CD14-positive monocyte (primary cell): ENCODE measurements around the gene URB1. TPM values are rescaled to one million over a fixed set of nuclear protein-coding genes. Genes with fewer than 3 reads are reported as not detected.

ENCODE experiments used
- DNase-seq, 3 donors: peaks; one replicate each; pipeline ENCODE4 v3.0.0-alpha.2; 2011 to 2022
- H2AFZ ChIP-seq: 2 replicates; pipeline ENCODE4 v1.6.0; 2012; ENCODE audit warnings: mild to moderate bottlenecking, low read depth, low read length, inconsistent platforms; ENCODE audit not compliant: insufficient read depth, poor library complexity, severe bottlenecking
- H3K27ac ChIP-seq, 2 donors: 1 replicate in 1 of 2; 2 replicates in 1 of 2; pipeline ENCODE4 v1.5.1; 2012 to 2013; ENCODE audit warnings: low read length in 2 of 2, control low read depth in 1 of 2, inconsistent platforms in 1 of 2, low read depth in 1 of 2, mild to moderate bottlenecking in 1 of 2
- H3K27me3 ChIP-seq, 2 donors: one replicate each; pipeline versions ENCODE4 v1.6.0 to v1.6.1; 2011 to 2013; ENCODE audit warnings: low read length in 2 of 2; ENCODE audit not compliant: control insufficient read depth in 2 of 2, insufficient read depth in 2 of 2
- H3K36me3 ChIP-seq, 2 donors: replicated peaks in 1 of 2; 1 replicate in 1 of 2; 2 replicates in 1 of 2; pipeline versions ENCODE4 v1.5.1 to v1.6.1; 2012 to 2013; ENCODE audit warnings: low read length in 2 of 2, control low read depth in 1 of 2, inconsistent platforms in 1 of 2, mild to moderate bottlenecking in 1 of 2; ENCODE audit not compliant: insufficient read depth in 2 of 2, control insufficient read depth in 1 of 2
- H3K4me1 ChIP-seq, 2 donors: 1 replicate in 1 of 2; 2 replicates in 1 of 2; pipeline versions ENCODE4 v1.5.1 to v1.6.1; 2012 to 2013; ENCODE audit warnings: low read length in 2 of 2, control low read depth in 1 of 2, inconsistent platforms in 1 of 2, mild to moderate bottlenecking in 1 of 2, moderate library complexity in 1 of 2; ENCODE audit not compliant: insufficient read depth in 2 of 2, control insufficient read depth in 1 of 2
- H3K4me2 ChIP-seq: replicated peaks from 2 replicates; pipeline ENCODE3; 2012; ENCODE audit warnings: low read length, moderate library complexity, mild to moderate bottlenecking; ENCODE audit not compliant: poor library complexity, severe bottlenecking; ENCODE audit errors: extremely low read depth
- H3K4me3 ChIP-seq, 3 experiments: fragments of 200-600 bp in 1 of 3; sonication (generic) in 1 of 3; replicated peaks in 1 of 3; 1 replicate in 2 of 3; 2 replicates in 1 of 3; pipeline ENCODE4 v1.5.1; 2011 to 2013; ENCODE audit warnings: low read length in 3 of 3, mild to moderate bottlenecking in 3 of 3, control low read depth in 2 of 3, low read depth in 2 of 3, inconsistent platforms in 1 of 3, moderate library complexity in 1 of 3
- H3K79me2 ChIP-seq: 2 replicates; pipeline ENCODE4 v1.6.0; 2012; ENCODE audit warnings: mild to moderate bottlenecking, control low read depth, inconsistent platforms, low read length, moderate library complexity; ENCODE audit not compliant: insufficient read depth
- H3K9ac ChIP-seq: 2 replicates; pipeline ENCODE4 v1.6.0; 2017; ENCODE audit warnings: low read length, mild to moderate bottlenecking; ENCODE audit not compliant: insufficient read depth, poor library complexity, severe bottlenecking
- H3K9me3 ChIP-seq, 2 donors: replicated peaks in 1 of 2; 1 replicate in 1 of 2; 2 replicates in 1 of 2; pipeline versions ENCODE4 v1.5.1 to v1.6.1; 2012 to 2013; ENCODE audit warnings: low read length in 2 of 2, control low read depth in 1 of 2; ENCODE audit not compliant: control insufficient read depth in 1 of 2, insufficient read depth in 1 of 2
- H4K20me1 ChIP-seq: 2 replicates; pipeline ENCODE4 v1.6.0; 2012; ENCODE audit warnings: mild to moderate bottlenecking, low read length, control low read depth, moderate library complexity; ENCODE audit not compliant: insufficient read depth
- H3K27ac Mint-ChIP-seq, 7 donors: one replicate each; pipeline ENCODE4 v1.8.0; 2020; ENCODE audit warnings: mild to moderate bottlenecking in 7 of 7, mixed read lengths in 7 of 7, moderate library complexity in 6 of 7, inconsistent platforms in 2 of 7
- H3K27me3 Mint-ChIP-seq, 3 donors: one replicate each; pipeline ENCODE4 v1.8.0; 2021 to 2022; ENCODE audit warnings: low read depth in 3 of 3, mild to moderate bottlenecking in 3 of 3, mixed read lengths in 3 of 3, moderate library complexity in 3 of 3, inconsistent platforms in 1 of 3
- H3K36me3 Mint-ChIP-seq, 2 donors: one replicate each; pipeline ENCODE4 v1.8.0; 2020; ENCODE audit warnings: mixed read lengths in 2 of 2, inconsistent platforms in 1 of 2, mild to moderate bottlenecking in 1 of 2
- H3K4me1 Mint-ChIP-seq: one replicate; pipeline ENCODE4 v1.8.0; 2020; ENCODE audit warnings: mild to moderate bottlenecking, mixed read lengths
- H3K4me3 Mint-ChIP-seq, 2 donors: one replicate each; pipeline ENCODE4 v1.8.0; 2020; ENCODE audit warnings: mild to moderate bottlenecking in 2 of 2, mixed read lengths in 2 of 2, moderate library complexity in 1 of 2
- H3K9me3 Mint-ChIP-seq, 7 donors: one replicate each; pipeline ENCODE4 v1.8.0; 2020 to 2022; ENCODE audit warnings: mixed read lengths in 7 of 7, mild to moderate bottlenecking in 6 of 7, moderate library complexity in 6 of 7, inconsistent platforms in 2 of 7
- CTCF ChIP-seq: fragments of 200-600 bp; IDR thresholded peaks from one replicate; pipeline ENCODE4 v1.8.0; 2022; ENCODE audit warnings: antibody characterized with exemption, mild to moderate bottlenecking
- WGBS: methylation state at CpG from one replicate; pipeline ENCODE4 v1.1.5; 2013; ENCODE audit warnings: missing lambda C conversion rate; ENCODE audit not compliant: insufficient coverage; 5-methylcytosine and 5-hydroxymethylcytosine counted together
- intact Hi-C, 2 donors: fragments of 100-400 bp; cut with micrococcal nuclease; formaldehyde crosslinking; loops; one replicate each; pipeline versions ENCODE4 v1.15.0 to v1.15.1; 2023
- polyA plus RNA-seq, 3 donors: library from polyadenylated mRNA; depleted of rRNA in 1 of 3; unstranded in 2 of 3; stranded (reverse) in 1 of 3; fragments of 300-500 nt in 2 of 3; fragments of >200 nt in 1 of 3; fragmentation: Illumina TruSeq in 2 of 3; gene quantifications; 1 replicate in 2 of 3; 2 replicates in 1 of 3; pipeline ENCODE4 v1.2.3, GENCODE V29; 2012 to 2021

Gene URB1
- polyA plus RNA-seq, 3 donors: 0.25 to 2.4 (median 0.47) TPM

GRCh38 chr21:32322103-32322502 is 70.7 kb downstream of the URB1 start:
- H3K4me3 Mint-ChIP-seq: no peak overlapping the region
- H3K4me2 ChIP-seq: no peak overlapping the region
- no peak for DNase-seq
- H3K27ac ChIP-seq: no peak overlapping the region
- peaks cover 92 to 98% of the 10 kb centered on the region in 2 donors for H3K36me3 Mint-ChIP-seq
- H4K20me1 ChIP-seq: no peaks in the 10 kb centered on the region
- peaks cover 88 to 98% of the 10 kb centered on the region in 2 donors for H3K36me3 ChIP-seq
- no peaks in the 10 kb centered on the region for H3K4me1 ChIP-seq
- no peak for TF ChIP-seq CTCF
- no peak overlapping the region for H3K4me3 ChIP-seq
- no peaks in the 10 kb centered on the region for H3K9me3 ChIP-seq
- H3K9me3 Mint-ChIP-seq: peaks cover 0 to 2% (median 0%) of the 10 kb centered on the region in 7 donors
- H3K27me3 Mint-ChIP-seq: peaks cover 0 to 2% (median 0%) of the 10 kb centered on the region in 3 donors
- H3K4me1 Mint-ChIP-seq: no peaks in the 10 kb centered on the region
- no peak overlapping the region for H3K27ac Mint-ChIP-seq
- WGBS: 97% methylated on average over 11 of the region's 12 CpGs
- no peak overlapping the region for H3K9ac ChIP-seq
- H2AFZ ChIP-seq: no peak overlapping the region
- H3K27me3 ChIP-seq: no peaks in the 10 kb centered on the region
- intact Hi-C loops: no loop called here
- no peaks in the 10 kb centered on the region for H3K79me2 ChIP-seq

DNA sequence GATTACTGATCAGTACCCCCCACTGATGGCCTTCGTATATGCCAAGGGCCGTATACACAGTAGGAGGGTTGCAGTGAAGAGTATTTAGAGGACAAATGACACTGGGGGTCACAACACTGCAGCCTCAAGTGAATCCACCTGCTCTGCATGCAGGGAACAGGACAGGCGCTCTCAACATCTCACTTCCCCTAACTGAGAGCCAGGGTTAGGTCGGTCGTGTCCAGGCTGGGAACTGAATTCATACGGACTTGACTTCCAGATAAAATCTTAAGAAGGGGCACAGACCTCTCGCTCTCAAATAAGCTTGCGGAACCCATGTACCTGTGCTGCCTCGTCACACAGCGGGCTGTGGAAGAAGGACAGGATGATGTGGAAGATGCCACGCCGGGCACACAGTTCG is 71.3 kb downstream of the URB1 start:
- WGBS: 98% methylated on average over 6 of the region's 13 CpGs
- H3K9me3 Mint-ChIP-seq: peaks cover 0 to 2% (median 0%) of the 10 kb centered on the region in 7 donors
- H3K4me1 Mint-ChIP-seq: no peaks in the 10 kb centered on the region
- intact Hi-C loops: no loop called here
- Histone ChIP-seq H3K9me3 (no peaks in the 10 kb centered on the region), H2AFZ (no peak overlapping the region), H3K27me3 (no peaks in the 10 kb centered on the region), H3K27ac (no peak overlapping the region), H4K20me1 (no peaks in the 10 kb centered on the region), H3K79me2 (no peaks in the 10 kb centered on the region), H3K36me3 (peaks cover 91 to 100% of the 10 kb centered on the region in 2 donors), H3K9ac (no peak overlapping the region), H3K4me3 (no peak overlapping the region), H3K4me1 (no peaks in the 10 kb centered on the region), H3K4me2 (no peak overlapping the region)
- no peak for DNase-seq
- no peak for TF ChIP-seq CTCF
- H3K27me3 Mint-ChIP-seq: peaks cover 0 to 2% (median 0%) of the 10 kb centered on the region in 3 donors
- no peak overlapping the region for H3K27ac Mint-ChIP-seq
- no peak overlapping the region for H3K4me3 Mint-ChIP-seq
- peaks cover 91 to 98% of the 10 kb centered on the region in 2 donors for H3K36me3 Mint-ChIP-seq
